Activated T-cell treated with anti-CD3 and anti-CD28 coated beads for 48 hours (primary cell): ENCODE measurements around the gene MOCOS.
"Not testable (repeated sequence)": the region's sequence is repeated elsewhere in the genome, so short reads cannot be mapped to it uniquely, and the experiment has no call there.

Source experiments
- DNase-seq: peaks from one replicate; pipeline ENCODE4 v3.0.0-alpha.2; 2020; ENCODE audit warnings: low read depth

The MOCOS gene, protein sequence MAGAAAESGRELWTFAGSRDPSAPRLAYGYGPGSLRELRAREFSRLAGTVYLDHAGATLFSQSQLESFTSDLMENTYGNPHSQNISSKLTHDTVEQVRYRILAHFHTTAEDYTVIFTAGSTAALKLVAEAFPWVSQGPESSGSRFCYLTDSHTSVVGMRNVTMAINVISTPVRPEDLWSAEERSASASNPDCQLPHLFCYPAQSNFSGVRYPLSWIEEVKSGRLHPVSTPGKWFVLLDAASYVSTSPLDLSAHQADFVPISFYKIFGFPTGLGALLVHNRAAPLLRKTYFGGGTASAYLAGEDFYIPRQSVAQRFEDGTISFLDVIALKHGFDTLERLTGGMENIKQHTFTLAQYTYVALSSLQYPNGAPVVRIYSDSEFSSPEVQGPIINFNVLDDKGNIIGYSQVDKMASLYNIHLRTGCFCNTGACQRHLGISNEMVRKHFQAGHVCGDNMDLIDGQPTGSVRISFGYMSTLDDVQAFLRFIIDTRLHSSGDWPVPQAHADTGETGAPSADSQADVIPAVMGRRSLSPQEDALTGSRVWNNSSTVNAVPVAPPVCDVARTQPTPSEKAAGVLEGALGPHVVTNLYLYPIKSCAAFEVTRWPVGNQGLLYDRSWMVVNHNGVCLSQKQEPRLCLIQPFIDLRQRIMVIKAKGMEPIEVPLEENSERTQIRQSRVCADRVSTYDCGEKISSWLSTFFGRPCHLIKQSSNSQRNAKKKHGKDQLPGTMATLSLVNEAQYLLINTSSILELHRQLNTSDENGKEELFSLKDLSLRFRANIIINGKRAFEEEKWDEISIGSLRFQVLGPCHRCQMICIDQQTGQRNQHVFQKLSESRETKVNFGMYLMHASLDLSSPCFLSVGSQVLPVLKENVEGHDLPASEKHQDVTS

DNA sequence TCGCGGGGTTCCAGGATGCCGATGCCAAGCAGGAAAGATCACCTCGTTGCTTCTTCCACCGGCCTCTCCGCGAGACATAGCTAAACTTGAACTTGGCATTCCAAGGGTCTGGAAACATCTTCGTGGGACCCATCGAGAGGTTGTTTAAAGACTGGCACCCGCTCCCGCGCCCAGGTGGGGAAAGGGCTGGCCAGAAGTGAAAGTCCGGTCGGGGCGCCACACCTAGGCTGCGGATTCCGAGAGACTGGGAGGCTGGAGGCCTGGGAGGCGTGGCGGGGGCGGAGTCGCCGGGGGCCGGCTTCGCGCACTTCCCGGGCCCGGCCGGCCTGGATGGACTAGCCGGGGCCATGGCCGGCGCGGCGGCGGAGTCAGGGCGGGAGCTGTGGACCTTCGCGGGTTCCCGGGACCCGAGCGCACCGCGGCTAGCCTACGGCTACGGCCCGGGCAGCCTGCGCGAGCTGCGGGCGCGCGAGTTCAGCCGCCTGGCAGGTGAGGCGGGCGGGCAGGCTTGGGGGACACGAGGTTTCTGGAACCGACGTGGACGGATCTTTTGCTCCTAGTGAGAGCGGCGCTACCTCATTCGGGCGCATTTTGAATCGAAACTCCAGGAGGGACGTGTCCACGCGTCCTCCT, at the start of gene MOCOS:
TSS of gene MOCOS (plus strand) at position 305 of the 633 bp plus-strand sequence. CDS start at position 348, 43 bp downstream.
- peak; percentile 41 for DNase-seq

DNA sequence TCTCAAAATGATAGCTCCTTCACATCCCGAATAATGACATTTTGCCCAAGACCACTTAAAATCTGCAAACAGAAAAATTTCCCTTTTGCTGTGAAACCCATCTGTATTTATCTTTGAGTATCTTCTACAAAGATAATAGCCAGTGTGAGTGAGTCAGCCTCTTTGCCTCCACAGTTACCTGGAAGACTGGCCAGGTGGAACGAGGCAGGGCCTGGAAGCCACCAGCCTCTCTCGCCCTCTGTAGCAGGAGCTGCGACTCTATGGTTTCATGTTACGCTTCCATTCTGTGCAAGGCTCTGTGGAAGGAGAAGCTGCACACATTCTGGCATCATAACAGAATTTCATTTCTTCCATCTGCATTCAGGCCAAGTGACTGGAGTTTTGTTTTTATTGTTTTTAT, 48.1 kb upstream of the MOCOS start:
- no peak for DNase-seq

DNA sequence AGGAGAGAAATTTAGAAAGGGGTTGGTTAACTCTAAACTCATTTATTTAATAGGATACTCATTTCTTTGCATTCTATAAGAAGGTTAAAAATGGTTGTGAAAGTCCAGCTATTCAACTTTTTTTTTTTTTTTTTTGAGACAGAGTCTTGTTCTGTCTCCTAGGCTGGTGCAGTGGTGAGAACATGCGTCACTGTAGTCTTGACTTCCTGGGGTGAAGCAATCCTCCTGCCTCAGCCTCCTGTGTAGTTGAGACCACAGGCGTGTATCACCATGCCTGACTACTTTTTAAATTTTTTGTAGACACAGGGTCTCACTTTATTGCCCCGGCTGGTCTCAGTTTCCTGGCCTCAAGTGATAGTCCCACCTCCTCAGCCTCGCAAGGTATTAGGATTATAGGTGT, 45.7 kb upstream of the MOCOS start:
- DNase-seq = no peak

DNA sequence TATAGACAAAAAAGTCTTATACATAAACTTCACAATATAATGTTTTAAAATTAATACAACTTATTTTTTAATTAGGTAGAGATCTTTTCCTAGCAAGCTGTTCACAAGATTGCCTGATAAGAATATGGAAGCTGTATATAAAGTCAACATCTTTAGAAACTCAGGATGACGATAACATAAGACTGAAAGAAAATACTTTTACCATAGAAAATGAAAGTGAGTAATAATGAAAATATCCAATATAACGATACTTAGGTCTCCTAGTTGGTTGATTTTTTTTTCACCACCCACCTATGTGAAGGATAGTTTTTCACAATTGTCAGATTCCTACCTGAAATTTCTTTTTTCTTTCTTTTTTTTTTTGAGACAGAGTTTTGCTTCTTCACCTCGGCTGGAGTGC, 44.5 kb upstream of the MOCOS start:
- DNase-seq = no peak

DNA sequence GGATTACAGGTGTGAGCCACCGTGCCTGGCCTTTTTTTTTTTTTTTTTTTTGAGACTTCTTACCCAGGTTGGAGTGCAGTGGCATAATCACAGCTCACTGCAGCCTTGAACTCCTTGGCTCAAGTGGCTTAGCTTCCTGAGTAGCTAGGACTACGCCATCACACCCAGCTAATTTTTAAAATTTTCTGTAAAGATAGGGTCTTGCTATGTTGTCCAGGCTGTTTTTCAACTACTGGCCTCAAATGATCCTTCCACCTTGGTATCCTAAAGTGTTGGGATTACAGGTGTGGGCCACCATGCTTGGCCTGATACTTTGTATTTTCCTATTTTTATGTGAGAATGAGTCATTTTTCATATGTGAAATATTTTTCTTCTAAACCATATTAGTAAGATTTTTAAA, 43.9 kb upstream of the MOCOS start:
- DNase-seq = no peak

DNA sequence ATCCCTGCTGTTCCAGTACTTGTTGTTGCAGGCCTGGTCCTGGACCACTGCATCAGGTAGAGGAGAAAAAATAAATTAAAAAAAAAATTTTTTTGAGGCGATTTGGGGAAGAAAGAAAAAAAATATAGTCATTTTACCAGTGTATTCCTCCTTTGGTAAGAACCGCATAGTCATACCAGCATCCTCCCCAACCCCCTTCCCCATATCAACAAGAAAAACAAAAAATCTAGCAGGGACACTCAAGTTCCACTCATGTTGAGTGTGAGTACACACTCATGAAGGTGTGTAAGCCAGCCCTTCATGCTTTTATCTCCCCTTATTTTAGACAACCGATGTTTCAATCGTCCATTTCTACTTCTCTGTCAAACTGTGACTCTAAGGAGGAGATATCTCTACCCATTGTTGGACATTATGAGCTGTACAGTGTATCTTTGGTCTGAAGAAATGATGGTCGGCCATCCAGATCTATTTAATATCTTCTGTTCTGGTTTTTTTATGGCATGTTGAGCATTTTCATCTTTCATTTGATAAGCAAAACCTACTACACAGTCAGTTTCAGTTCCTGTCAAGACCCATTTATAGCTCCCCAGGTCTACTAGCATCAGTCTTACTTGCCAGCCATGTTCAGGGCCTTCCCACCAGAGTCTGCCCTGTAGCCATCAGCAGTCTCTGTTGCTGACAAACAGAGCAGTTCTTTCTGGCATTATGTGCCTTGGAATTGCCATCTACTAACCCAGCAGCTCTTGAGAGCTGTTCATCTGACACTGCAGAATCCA, 37.6 kb upstream of the MOCOS start:
- DNase-seq = no peak

DNA sequence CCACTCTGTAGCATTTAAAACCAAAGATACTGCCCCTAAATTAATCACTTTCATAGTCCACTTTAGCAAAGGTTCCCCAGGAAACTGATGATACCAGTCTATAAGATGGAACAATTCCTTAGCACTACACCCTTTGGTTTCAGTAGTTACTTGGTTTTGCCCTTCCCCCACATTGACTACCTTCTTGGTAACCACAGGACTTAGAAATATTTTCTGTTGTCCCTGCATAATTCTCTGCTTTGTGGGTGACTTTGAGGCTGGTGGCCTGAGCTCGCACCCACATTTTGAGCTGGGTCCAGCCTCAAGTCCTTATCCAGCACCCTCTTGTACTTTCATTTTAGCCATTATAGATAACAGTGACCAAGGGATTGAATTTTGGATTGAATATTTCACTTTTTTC, 34.5 kb upstream of the MOCOS start:
- no peak for DNase-seq

DNA sequence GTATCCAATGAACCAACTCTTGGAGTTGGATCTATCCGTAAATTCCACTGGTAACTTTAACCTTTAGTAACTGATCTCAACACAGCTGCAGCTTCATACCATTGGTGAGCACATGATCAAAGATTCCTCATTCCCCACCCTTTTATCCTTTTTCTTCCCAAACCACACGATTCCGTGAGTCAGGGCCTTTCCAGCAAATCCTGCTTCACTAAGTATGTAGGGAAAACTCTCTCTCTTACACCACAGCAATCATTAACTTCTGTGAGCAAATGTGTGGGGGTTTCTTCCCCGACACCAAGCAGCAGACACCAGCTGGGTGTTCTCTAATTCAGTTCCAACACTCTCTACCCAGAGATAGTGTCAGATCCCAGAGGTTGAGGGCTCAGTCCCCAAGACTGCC, 34.1 kb upstream of the MOCOS start:
- DNase-seq = no peak

DNA sequence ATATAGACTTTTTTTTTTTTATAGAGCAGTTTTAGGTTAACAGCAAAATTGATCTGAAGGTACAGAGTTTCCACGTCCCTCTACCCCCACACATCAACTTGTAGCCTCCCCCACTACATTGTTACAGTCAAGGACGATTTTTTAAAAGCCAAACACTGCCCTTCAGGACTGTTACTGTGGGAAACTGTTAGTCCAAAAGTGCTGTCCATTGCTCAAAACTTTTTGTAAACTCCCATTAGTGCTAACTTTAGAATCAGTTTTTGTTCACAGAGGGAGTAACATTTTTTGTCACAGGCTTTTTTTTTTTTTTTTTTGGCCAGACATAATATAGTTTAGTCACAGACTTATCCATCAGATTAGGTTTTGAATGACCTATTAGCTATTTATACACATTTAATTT, 33.5 kb upstream of the MOCOS start:
- no peak for DNase-seq

DNA sequence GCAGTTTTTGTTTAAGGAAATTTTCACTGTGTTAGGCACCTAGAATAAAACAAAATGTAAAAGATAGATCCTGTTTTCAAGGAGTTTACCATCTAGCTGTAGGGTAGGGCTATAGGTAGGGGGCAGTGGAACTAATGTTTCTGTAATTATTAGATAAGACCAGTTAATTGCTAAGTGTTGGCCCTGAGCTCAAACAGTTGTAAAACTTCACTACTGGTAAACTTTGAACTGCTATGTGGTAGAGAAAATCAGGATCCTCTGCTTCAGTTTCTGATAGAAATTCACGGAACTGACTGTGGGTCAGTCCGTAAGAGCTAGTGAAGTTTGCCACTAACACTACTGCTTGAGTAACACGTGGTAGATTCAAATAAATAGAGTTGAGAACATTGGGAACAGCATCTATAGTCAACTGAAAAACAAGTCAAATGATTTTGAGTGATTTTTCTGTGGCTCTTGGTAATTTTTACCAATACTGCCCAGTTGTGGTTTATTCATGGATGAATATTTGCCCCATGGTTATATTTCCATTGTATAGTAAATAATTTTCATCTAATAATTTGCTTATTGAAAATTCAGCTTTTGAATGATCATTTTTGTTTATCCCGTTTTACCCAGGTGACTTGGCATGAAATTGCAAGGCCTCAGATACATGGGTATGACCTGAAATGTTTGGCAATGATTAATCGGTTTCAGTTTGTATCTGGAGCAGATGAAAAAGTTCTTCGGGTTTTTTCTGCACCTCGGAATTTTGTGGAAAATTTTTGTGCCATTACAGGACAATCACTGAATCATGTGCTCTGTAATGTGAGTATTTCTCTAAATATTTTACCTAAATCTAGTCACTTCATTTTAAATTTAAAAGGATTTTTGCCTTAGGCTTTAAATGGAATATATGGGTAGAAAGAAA, 31.2 kb upstream of the MOCOS start:
- DNase-seq = no peak

DNA sequence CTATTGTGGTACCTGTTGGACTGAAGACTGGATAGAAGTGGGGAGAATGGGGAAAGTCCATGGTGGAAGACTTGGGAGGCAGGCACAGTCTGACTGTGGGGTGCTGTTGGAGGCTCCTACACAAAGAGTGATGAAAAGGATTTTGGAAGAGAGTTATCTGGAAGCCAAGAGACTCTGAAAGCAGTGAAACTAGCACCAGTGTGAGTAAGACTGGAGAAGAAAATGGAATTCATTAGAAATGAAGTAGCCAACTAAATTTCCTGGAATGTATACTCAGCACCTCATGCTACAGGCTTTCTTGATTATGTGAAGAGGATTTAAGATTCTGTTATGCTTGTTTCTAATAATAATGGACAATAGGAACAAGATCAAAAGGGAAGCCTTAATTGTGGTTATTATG, 29.9 kb upstream of the MOCOS start:
- DNase-seq = no peak

DNA sequence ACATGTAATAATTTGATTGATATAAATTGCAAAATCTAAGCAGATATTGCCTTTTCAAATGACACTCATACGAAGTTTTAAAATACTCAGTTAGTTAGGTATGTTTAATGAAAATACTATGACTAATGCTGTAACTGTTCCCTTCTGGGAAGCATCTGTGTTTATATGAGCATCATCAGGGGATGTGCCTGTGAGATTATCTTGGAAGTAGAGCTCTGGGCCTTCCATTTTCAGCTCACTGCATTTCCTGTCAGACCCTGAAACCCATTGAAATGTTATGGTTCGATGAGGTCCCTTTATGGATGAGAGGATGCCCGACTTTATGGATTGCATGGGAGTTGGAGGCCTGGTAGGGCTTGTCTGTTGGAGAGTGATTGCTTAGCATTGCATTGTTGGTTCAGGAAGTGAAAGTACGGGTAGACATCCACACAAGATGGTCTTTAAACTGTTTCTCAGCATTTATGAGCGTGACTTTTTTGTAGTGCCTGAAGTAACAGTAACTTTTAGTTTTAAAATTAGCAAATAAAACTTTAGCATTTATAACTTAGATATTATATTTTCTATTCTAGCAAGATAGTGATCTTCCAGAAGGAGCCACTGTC, 28.9 kb upstream of the MOCOS start:
- no peak for DNase-seq

DNA sequence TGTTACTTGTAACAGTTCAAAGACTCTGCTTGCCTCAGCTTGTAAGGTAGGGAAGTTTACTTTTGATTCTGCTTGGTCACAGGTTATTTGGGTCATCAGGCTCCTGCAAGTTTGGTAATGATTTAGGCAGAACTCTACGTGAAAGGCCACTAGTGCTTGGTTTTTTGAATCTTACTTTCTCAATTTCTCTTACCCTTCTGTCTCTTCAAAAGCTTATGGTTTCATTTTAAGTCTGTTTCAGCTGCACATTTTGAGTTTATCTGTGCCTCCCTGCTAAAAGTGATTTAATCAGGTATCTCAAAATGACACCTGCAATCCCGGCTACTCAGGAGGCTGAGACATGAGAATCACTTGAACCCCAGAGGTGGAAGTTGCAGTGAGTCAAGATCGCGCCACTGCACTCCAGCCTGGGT, 26.3 kb upstream of the MOCOS start:
- DNase-seq = no peak

DNA sequence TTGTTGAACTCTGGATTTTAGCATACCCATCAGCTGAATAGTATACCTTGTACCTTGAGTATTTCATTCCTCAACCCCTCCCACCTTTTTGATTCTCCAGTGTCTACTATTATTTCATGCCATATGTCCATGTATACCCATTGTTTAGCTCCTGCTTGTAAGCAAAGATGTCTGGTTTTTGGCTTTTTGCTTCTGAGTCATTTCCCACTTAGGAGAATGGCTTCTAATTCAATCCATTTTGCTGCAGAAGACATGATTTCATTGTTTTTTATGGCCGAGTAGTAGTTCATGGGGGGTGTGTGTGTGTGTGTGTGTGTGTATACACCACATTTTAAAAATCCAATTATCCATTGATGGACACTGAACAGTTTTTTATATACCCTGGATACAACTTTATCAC, 24.3 kb upstream of the MOCOS start:
- DNase-seq = no peak

DNA sequence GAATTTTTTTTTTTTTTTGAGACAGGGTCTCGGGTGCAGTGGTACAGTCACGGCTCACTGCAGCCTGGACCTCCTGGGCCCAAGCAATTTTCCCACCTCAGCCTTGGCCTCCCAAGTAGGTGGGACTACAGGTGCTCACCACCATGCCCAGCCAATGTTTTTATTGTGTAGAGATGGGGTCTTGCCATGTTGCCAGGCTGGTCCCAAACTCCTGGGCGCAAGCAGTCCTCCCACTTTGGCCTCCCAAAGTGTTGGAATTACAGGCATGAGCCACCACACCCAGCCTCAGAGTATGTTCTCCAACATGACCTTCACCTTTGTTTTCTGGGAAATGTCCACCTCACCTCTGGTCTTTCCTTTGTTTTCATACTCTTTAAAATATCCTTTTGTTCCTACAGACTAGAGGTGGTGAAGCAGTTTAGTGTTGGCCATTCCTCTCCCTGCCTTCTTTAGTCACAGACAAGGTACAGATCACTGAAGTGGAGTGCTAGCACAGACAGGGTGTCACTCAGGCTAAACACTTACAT, 19.5 kb upstream of the MOCOS start:
- no peak for DNase-seq

DNA sequence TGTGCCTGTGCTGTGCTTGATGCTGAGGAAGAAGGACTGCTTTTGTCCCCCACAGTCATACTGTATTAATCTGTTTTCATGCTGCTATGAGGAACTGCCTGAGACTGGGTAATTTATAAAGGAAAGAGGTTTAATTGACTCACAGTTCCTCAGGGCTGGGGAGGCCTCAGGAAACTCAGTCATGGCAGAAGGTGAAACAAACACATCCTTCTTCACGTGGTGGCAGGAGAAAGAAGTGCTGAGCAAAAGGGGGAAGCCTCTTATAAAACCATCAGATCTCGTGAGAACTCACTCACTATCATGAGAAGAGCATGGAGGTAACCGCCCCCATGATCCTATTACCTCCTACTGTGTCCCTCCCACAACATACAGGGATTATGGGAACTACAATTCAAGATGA, 19.0 kb upstream of the MOCOS start:
- not testable (repeated sequence) for DNase-seq

DNA sequence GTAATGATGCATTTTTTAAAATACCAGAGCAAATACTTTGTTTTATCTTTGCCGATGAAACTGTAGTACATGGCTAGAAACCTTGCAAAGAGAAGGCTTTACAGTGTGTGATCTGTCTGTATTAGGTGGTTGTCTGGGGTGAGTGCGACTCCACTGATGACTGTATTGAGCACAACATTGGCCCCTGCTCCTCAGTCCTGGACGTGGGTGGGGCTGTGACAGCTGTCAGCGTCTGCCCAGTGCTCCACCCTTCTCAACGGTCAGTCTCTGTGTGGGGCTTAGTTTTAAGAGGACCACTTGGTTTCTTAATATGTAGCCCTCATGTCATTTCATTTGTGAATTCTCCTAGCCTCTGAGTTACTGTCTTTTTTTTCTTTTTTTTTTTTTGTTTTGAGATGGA, 17.4 kb upstream of the MOCOS start:
- no peak for DNase-seq

DNA sequence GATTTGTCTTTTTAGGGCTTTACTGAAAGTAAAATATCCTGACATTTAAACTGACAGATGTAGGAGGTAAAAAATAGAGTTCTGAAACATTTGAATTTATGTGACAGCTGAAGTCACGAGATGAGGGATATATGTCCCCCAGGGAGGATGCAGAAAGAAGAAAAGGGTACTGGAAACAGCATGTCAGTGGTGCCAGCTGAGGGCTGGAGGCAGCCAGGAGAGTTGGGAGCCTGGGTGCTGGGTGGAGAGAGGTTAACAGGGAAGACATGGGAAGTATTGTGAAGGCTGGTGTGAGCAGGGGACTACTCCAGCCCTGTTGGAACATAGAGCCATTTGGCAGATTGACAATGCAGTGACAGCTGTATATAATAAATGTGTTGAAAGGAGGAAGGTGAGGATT, 11.8 kb upstream of the MOCOS start:
- DNase-seq = no peak

DNA sequence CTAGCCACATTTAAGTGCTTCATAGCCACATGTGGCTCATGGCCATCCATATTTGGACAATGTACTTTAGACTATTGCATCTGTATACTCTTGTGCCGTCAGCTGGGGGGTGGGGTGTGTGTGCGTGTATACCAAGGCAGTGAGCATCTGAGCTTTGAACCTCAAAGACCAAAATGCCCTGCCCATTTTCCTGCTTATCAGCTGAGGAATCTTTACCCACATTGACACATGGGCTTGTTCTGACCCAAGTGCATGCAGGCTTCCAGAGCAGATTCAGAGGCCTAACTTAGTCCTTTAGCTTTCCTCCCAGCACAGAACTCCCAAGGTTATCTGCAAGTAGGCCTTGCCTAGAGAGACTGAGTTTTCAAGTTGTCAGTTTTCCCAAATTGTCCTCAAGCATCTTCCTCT, 11.1 kb upstream of the MOCOS start:
- no peak for DNase-seq

DNA sequence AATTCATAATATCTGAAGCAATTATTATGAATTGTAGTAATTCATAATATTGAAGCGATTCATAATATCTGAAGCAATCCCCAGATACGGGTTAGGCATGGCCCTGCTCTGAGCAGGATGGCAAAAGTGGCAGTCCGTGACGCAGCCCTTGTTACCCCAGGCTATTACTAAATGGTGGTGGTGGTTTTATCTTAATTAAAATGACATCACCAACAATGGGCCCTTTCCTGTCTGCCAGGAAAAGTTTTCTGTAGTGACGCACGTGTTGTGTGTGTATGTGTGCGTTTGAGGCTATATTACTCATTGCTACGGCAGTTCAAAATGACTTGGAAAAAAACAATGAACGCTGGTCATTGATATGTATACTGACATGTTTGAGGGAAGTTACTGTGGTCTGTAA, 10.6 kb upstream of the MOCOS start:
- DNase-seq = no peak
